NB4 (cell line): ENCODE results near the gene ENOX2.

Experiments
- DNase-seq: peaks from one replicate; pipeline ENCODE4 v3.0.0; 2010; ENCODE audit warnings: low read depth
- H3K4me3 ChIP-seq: one replicate; pipeline ENCODE4 v1.5.1; 2011; ENCODE audit warnings: mild to moderate bottlenecking, low read depth, low read length, moderate library complexity
- MYC ChIP-seq: IDR thresholded peaks from 2 replicates; pipeline ENCODE4 v1.6.1; 2011; ENCODE audit warnings: low read depth, low read length
- POLR2A ChIP-seq: IDR thresholded peaks from 2 replicates; pipeline ENCODE4 v1.6.1; 2011; ENCODE audit warnings: mild to moderate bottlenecking; ENCODE audit not compliant: insufficient read length; ENCODE audit errors: extremely low read depth
- TF ChIP-seq, protein P1 (sequence below): IDR thresholded peaks from 2 replicates; pipeline ENCODE4 v1.6.1; 2011; ENCODE audit warnings: low read depth, low read length
- TF ChIP-seq, protein P2 (sequence below): IDR thresholded peaks from one replicate; pipeline ENCODE4 v1.5.1; 2012; ENCODE audit warnings: low read depth, low read length

Gene ENOX2

DNA sequence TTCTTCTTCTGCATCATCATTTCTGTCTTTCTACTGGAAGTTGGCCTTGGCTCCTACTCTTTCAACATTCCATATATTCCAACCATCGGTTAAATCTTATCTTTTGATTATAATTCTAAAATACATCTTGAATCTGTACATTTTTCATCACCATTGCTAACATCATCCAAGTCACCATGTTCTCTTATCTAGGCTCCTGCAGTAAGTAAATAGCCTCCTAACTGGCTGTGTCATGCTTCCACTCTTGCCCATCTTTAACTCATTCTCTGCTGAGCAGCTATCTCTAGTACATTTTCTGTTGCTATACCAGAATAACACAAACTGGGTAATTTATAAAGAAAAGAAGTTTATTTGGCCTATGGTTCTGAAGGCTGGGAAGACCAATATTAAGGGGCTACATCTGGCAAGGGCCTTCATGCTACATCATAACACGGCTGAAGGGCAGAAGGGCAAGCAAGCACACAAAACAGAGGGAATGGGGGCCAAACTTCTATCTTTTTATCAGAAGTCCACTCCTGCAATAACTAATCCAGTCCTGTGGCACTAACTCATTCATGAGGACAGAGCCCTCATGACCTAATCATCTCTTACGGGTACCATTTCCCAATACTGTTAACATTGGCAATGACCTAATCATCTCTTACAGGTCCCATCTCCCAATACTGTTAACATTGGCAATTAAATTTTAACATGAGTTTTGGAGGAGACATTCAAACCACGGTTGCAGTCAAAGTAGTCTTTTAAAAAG, 72.2 kb downstream of the ENOX2 start:
- no peak overlapping the region for H3K4me3 ChIP-seq
- no peak for DNase-seq
- TF ChIP-seq, protein P1, sequence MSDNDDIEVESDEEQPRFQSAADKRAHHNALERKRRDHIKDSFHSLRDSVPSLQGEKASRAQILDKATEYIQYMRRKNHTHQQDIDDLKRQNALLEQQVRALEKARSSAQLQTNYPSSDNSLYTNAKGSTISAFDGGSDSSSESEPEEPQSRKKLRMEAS: no peak
- no peak for TF ChIP-seq POLR2A
- TF ChIP-seq, protein P2, sequence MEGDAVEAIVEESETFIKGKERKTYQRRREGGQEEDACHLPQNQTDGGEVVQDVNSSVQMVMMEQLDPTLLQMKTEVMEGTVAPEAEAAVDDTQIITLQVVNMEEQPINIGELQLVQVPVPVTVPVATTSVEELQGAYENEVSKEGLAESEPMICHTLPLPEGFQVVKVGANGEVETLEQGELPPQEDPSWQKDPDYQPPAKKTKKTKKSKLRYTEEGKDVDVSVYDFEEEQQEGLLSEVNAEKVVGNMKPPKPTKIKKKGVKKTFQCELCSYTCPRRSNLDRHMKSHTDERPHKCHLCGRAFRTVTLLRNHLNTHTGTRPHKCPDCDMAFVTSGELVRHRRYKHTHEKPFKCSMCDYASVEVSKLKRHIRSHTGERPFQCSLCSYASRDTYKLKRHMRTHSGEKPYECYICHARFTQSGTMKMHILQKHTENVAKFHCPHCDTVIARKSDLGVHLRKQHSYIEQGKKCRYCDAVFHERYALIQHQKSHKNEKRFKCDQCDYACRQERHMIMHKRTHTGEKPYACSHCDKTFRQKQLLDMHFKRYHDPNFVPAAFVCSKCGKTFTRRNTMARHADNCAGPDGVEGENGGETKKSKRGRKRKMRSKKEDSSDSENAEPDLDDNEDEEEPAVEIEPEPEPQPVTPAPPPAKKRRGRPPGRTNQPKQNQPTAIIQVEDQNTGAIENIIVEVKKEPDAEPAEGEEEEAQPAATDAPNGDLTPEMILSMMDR: no peak
- TF ChIP-seq MYC: no peak

DNA sequence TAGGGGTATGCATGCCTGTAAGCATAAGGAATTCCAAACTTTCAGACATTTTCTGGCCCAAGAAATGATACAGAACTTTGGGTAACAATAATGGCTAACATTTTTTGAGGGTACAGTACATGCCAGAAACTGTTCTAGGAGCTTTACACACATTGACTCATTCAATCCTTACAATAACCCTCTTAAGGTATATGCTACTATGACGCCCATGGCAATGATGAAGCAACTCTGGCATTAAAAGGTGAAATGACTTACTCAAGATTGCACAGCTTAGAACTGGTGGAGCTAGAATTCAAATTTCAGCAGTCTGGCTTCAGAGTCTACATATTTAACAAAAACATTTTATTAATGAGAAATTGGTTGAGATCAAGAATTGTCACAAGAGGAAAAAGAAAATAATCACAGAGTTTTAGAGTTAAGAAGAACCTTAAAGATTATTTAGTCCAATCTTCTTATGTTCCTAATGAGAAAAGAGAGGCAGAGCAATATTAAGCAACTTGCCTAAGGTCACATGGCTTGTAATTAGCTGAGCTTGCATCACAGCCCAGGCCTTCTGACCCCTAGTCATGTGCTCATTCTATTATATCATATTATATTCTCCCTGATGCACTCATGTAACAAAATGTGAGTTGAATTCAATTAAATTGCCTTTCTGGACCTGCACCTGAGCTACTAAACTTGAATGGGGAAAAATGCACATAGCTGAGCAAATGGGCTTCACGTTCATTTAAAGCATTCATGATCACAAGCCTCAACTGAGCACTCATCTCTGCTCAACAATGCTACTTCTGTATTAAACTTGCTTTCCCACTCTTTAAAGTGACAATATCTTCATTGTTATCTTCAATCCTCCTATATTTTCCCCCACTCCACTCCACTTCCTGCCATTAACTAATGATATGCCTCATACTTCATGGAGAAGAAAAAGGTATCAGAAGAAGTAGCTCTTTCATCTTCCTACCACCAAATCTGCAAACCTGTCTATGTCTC, 73.2 kb downstream of the ENOX2 start:
- peak; percentile 35 for DNase-seq
- TF ChIP-seq, protein P1: peak; percentile 50
- TF ChIP-seq MYC (0 out of 2 replicates have a peak, but pooled peaks have one; percentile 15), POLR2A (no peak)
- no peak overlapping the region for H3K4me3 ChIP-seq

DNA sequence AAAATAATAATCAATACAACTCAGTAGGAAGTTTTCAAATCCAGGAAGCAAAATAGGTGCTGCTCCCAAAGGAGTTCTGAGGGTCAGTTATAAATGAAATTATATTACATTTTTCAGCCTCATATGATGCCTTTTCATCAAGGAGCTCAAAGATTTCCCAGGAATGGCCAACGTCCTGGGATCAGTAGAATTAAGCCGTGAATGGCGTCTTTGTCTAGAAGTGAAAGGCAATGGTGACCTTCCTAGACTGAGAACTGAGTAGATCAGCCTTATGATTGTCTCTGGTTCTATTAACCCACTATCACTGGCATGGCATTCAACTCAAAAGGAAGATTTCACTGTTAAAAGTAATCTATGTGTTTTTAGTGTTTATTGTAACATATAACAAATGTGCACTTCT, 74.4 kb downstream of the ENOX2 start:
- DNase-seq: no peak
- TF ChIP-seq, protein P2: no peak
- TF ChIP-seq, protein P1: no peak
- TF ChIP-seq MYC (no peak), POLR2A (no peak)
- no peak overlapping the region for H3K4me3 ChIP-seq

DNA sequence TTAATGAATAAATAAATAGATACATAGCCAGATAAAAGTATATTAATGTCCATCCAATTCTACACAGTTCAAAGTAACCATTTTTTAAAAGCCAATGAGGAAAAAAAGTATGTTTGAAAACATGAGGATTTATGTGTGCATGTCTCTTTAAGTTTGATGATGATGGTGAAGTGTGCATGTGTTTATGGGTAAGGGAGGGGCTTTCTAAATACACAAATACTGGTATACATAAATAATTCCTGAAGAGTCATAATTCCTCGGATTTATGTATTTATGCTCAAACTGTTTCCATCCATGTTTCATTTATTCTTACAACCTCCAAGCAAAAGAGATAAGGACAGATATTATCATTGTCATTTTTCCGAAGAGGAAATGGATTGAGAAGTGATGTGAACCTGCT, 75.4 kb downstream of the ENOX2 start:
- DNase-seq: no peak
- no peak overlapping the region for H3K4me3 ChIP-seq
- TF ChIP-seq, protein P2: no peak
- TF ChIP-seq MYC (no peak), POLR2A (no peak)
- TF ChIP-seq, protein P1: no peak

DNA sequence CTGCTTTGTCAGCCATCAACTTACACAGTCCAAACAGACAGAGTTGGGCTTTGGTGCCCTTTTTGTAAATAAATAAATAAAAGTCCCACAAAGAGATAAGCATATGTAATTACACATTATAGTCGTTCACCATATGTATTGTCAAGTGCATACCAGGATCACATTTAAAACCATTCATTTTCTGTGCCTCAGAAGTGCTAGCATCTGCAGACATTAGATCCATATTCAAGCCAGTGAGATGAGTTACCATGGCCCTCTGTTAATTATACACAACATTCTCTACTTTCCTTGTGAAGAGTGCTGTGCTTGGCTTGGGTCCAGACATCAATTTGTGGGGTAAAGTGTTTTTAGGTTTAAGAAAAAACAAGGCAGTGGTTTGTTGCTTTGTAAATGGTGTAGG, 76.8 kb downstream of the ENOX2 start:
- DNase-seq: no peak
- no peak for TF ChIP-seq POLR2A
- no peak for TF ChIP-seq MYC
- TF ChIP-seq, protein P1: no peak
- TF ChIP-seq, protein P2: no peak
- H3K4me3 ChIP-seq: no peak overlapping the region
